HAP-1 (cell line): ENCODE measurements around the gene DAG1.
"Not testable (repeated sequence)": the region's sequence is repeated elsewhere in the genome, so short reads cannot be mapped to it uniquely, and the experiment has no call there.

Experiments used
- DNase-seq, 2 experiments: peaks; one replicate each; pipeline ENCODE4 v3.0.0-alpha.2; 2016 to 2020; ENCODE audit warnings: low spot score in 2 of 2
- H3K27me3 ChIP-seq: fragments of 250-450 bp; sonication (Bioruptor Pico); 2 replicates; pipeline ENCODE4 v1.5.1; 2020; ENCODE audit warnings: low read depth, mild to moderate bottlenecking, moderate library complexity
- H3K36me3 ChIP-seq: fragments of 250-450 bp; sonication (Bioruptor Pico); replicated peaks from 2 replicates; pipeline ENCODE4 v1.5.1; 2020; ENCODE audit warnings: mild to moderate bottlenecking
- H3K4me1 ChIP-seq: fragments of 250-450 bp; sonication (Bioruptor Pico); 2 replicates; pipeline ENCODE4 v1.5.1; 2020; ENCODE audit warnings: mild to moderate bottlenecking
- H3K4me3 ChIP-seq: fragments of 250-450 bp; sonication (Bioruptor Pico); 2 replicates; pipeline ENCODE4 v1.5.1; 2020; ENCODE audit warnings: mild to moderate bottlenecking, moderate library complexity
- H3K9me3 ChIP-seq: fragments of 250-450 bp; sonication (Bioruptor Pico); 2 replicates; pipeline ENCODE4 v1.5.1; 2020; ENCODE audit warnings: mild to moderate bottlenecking, moderate library complexity
- in situ Hi-C: fragments of 300-500 bp; cut with MboI; formaldehyde crosslinking; loops from 3 replicates; pipeline ENCODE4 v1.14.3; 2020; ENCODE audit warnings: low sequenced_read_pairs, inconsistent platforms, mixed read lengths

The DAG1 gene

GRCh38 chr3:49489247-49489646, 19.2 kb downstream of the DAG1 start:
- Histone ChIP-seq H3K4me3 (no peak overlapping the region), H3K36me3 (no peaks in the 10 kb centered on the region; the same call in 1 of the 2 replicates), H3K4me1 (peaks cover 8% of the 10 kb centered on the region), H3K27me3 (no peaks in the 10 kb centered on the region), H3K9me3 (no peaks in the 10 kb centered on the region)
- DNase-seq: no peak
- in situ Hi-C loops: no loop called here

DNA sequence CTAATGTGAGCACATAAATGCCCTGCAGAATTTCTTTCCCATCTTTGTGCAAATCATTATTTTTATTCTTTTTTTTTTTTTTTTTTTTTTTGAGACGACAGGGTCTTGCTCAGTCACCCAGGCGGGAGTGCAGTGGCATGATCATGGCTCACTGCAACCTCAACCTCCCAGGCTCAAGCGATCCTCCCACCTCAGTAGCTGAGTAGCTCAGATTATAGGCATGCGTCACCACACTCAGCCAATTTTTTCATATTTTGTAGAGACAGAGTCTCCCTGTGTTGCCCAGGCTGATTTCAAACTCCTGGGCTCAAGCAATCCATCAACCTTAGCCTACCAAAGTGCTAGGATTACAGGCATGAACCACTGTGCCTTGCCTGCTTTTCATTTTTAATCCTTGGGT, 22.9 kb downstream of the DAG1 start:
- Histone ChIP-seq H3K27me3 (no peaks in the 10 kb centered on the region), H3K9me3 (no peaks in the 10 kb centered on the region), H3K4me3 (no peak overlapping the region), H3K36me3 (no peaks in the 10 kb centered on the region; the same call in 1 of the 2 replicates), H3K4me1 (no peaks in the 10 kb centered on the region)
- in situ Hi-C loops: no loop called here
- DNase-seq: no peak

GRCh38 chr3:49493901-49494300, 23.8 kb downstream of the DAG1 start:
- in situ Hi-C loops: no loop called here

GRCh38 chr3:49495023-49495422, 25.0 kb downstream of the DAG1 start:
- Histone ChIP-seq H3K9me3 (no peaks in the 10 kb centered on the region), H3K36me3 (no peaks in the 10 kb centered on the region; the same call in 1 of the 2 replicates), H3K27me3 (no peaks in the 10 kb centered on the region), H3K4me3 (no peak overlapping the region), H3K4me1 (no peaks in the 10 kb centered on the region)
- no peak for DNase-seq
- in situ Hi-C loops: no loop called here

More at GRCh38 chr3:49493901-49494300, 23.8 kb downstream of the DAG1 start:
- Histone ChIP-seq H3K4me3 (no peak overlapping the region), H3K9me3 (no peaks in the 10 kb centered on the region), H3K27me3 (no peaks in the 10 kb centered on the region), H3K36me3 (no peaks in the 10 kb centered on the region; the same call in 1 of the 2 replicates), H3K4me1 (no peaks in the 10 kb centered on the region)
- no peak for DNase-seq

- H3K4me1 ChIP-seq, in situ Hi-C loops, H3K9me3 ChIP-seq, H3K27me3 ChIP-seq, DNase-seq, H3K4me3 ChIP-seq, H3K36me3 ChIP-seq: not testable (repeated sequence)
Measured at GRCh38 chr3:49496845-49497244, 26.8 kb downstream of the DAG1 start.

GRCh38 chr3:49497606-49498005, 27.5 kb downstream of the DAG1 start:
- Histone ChIP-seq H3K27me3 (no peaks in the 10 kb centered on the region), H3K4me3 (no peak overlapping the region), H3K36me3 (no peaks in the 10 kb centered on the region; the same call in 1 of the 2 replicates), H3K9me3 (no peaks in the 10 kb centered on the region), H3K4me1 (no peaks in the 10 kb centered on the region)
- in situ Hi-C loops: no loop called here
- DNase-seq: no peak

GRCh38 chr3:49498239-49498638, 28.2 kb downstream of the DAG1 start:
- H3K4me3 ChIP-seq: no peak overlapping the region
- no peaks in the 10 kb centered on the region for H3K9me3 ChIP-seq
- no peaks in the 10 kb centered on the region for H3K27me3 ChIP-seq
- H3K36me3 ChIP-seq: no peaks in the 10 kb centered on the region; the same call in 1 of the 2 replicates
- no peak for DNase-seq
- H3K4me1 ChIP-seq: no peaks in the 10 kb centered on the region
- in situ Hi-C loops: no loop called here

DNA sequence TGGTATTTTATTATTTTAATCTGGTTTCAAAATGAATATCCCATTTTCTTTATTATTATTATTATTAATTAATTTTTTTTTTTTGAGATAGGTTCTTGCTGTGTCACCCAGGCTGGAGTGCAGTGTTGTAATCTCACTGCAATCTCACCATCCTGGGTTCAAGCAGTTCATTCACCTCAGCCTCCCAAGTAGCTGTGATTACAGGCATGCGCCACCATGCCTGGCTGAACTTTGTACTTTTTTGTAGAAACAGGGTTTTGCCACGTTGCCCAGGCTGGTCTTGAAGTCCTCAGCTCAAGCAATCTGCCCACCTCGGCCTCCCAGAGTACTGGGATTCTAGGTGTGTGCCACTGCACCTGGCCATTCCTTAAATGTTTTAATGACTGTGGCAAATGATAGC, 28.6 kb downstream of the DAG1 start:
- Histone ChIP-seq H3K4me1 (no peaks in the 10 kb centered on the region), H3K36me3 (no peaks in the 10 kb centered on the region), H3K9me3 (no peaks in the 10 kb centered on the region), H3K27me3 (no peaks in the 10 kb centered on the region), H3K4me3 (no peak overlapping the region)
- in situ Hi-C loops: no loop called here
- DNase-seq: no peak

GRCh38 chr3:49500205-49500731, 30.2 kb downstream of the DAG1 start:
- Histone ChIP-seq H3K9me3 (no peaks in the 10 kb centered on the region), H3K4me1 (no peaks in the 10 kb centered on the region), H3K36me3 (no peaks in the 10 kb centered on the region), H3K27me3 (no peaks in the 10 kb centered on the region), H3K4me3 (no peak overlapping the region)
- in situ Hi-C loops: no loop called here
- DNase-seq: no peak

DNA sequence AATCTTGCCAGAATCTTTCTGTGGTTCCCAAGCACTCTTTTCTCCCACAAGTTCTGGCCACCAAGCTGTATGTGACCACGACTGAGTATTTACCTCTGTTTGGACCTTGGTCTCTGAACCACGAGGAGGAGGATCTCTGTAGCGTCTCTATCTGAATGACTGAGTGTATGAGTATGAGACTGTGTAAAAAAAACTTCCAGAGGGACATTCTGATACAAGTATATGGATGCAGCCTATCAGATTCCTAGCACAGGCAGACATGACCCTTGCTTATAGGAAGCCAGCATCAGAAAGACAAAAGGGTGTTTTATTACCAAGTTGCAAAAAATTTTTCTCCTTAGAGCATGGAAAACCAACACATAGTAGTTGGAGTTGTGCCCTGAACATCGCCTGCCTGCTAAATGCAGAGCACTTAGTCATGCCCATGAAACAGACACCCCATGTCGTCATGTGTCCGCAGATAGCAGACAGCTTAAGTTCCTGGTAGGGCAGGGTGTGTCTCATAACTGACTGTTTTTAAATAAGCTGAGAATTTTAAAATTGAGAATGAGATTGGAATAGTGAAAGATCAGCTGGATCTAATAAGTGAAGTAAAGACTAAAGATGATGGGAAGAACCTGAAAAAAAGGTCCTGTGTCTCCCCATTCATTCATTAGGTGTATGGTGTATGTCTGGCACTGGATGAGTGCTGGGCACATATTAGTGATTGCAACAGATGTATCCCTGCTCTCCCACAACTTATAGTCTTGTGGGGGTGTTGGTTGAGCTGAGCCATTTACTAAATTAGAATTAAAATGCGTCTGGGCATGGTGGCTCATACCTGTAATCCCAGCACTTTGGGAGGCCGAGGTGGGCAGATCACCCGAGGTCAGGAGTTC, 30.9 kb downstream of the DAG1 start:
- in situ Hi-C loops: no loop called here
- no peaks in the 10 kb centered on the region for H3K36me3 ChIP-seq
- DNase-seq: no peak
- no peaks in the 10 kb centered on the region for H3K4me1 ChIP-seq
- no peaks in the 10 kb centered on the region for H3K27me3 ChIP-seq
- no peaks in the 10 kb centered on the region for H3K9me3 ChIP-seq
- H3K4me3 ChIP-seq: no peak overlapping the region

DNA sequence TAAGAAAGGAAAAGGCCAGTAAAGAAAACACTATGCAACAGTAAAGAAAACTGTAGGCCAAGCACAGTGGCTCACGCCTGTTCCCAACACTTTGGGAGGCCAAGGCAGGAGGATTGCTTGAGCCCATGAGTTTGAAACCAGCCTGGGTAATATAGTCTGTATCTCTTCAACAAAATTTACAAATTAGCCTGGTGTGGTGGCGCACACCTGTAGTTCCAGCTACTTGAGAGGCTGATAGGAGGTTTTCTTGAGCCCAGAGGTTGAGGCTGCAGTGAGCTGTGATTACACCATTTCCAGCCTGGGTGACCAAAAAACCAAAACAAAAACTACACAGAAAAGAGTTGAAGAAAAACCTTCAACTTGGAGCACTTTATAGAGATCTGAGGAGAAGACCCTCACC, 31.8 kb downstream of the DAG1 start:
- Histone ChIP-seq H3K9me3 (no peaks in the 10 kb centered on the region), H3K36me3 (no peaks in the 10 kb centered on the region), H3K4me1 (no peaks in the 10 kb centered on the region), H3K4me3 (no peak overlapping the region), H3K27me3 (no peaks in the 10 kb centered on the region)
- DNase-seq: no peak
- in situ Hi-C loops: no loop called here

- in situ Hi-C loops: no loop called here
- no peak for DNase-seq
- Histone ChIP-seq H3K36me3 (peaks cover 18% of the 10 kb centered on the region), H3K4me3 (no peak overlapping the region), H3K9me3 (no peaks in the 10 kb centered on the region), H3K4me1 (no peaks in the 10 kb centered on the region), H3K27me3 (no peaks in the 10 kb centered on the region)
Measured at GRCh38 chr3:49506906-49507305, 36.8 kb downstream of the DAG1 start.

- H3K36me3 ChIP-seq: peaks cover 26% of the 10 kb centered on the region
- DNase-seq: no peak
- in situ Hi-C loops: no loop called here
- peaks cover 3% of the 10 kb centered on the region; the same call in 1 of the 2 replicates for H3K4me1 ChIP-seq
- H3K4me3 ChIP-seq: no peak overlapping the region
- H3K9me3 ChIP-seq: no peaks in the 10 kb centered on the region
- H3K27me3 ChIP-seq: no peaks in the 10 kb centered on the region
Measured at GRCh38 chr3:49509028-49509561, 39.0 kb downstream of the DAG1 start.

- Histone ChIP-seq H3K4me3 (no peak overlapping the region), H3K4me1 (peaks cover 3% of the 10 kb centered on the region; the same call in 1 of the 2 replicates), H3K27me3 (no peaks in the 10 kb centered on the region), H3K36me3 (peaks cover 33% of the 10 kb centered on the region), H3K9me3 (no peaks in the 10 kb centered on the region)
- DNase-seq: no peak
- in situ Hi-C loops: no loop called here
Measured at GRCh38 chr3:49511639-49512038, 41.6 kb downstream of the DAG1 start.
